Measurements from ENCODE around the gene MAPK14.

GRCh38 chr6:36145495-36145894 is 117.9 kb downstream of the MAPK14 start:
- TF ChIP-seq MAX (IDR thresholded peaks at IDR 0.05), result no peak
- TF ChIP-seq TAF1 (conservative IDR thresholded peaks at IDR 0.05), result no peak
- no peak for TF ChIP-seq REST (IDR thresholded peaks at IDR 0.05)
- no peak for TF ChIP-seq CTCF (IDR thresholded peaks at IDR 0.05; ENCODE audit: low read depth, low read length, missing input control)
- no peak for TF ChIP-seq NR2F2 (IDR thresholded peaks at IDR 0.05)
- no peak for TF ChIP-seq EGR1 (IDR thresholded peaks at IDR 0.05; ENCODE audit: low read depth in 2 of 2)
- no peak for TF ChIP-seq ZBTB33 (IDR thresholded peaks at IDR 0.05)
